Mammary epithelial cell (primary cell): Measurements from ENCODE around the gene SNRNP40.

Source experiments
- CTCF ChIP-seq, 2 donors: IDR thresholded peaks in 1 of 2; conservative IDR thresholded peaks in 1 of 2; 2 replicates each; pipeline ENCODE4 v1.5.1; 2011 to 2012; ENCODE audit warnings: inconsistent platforms in 2 of 2, low read length in 2 of 2, mild to moderate bottlenecking in 2 of 2, control low read depth in 1 of 2, low read depth in 1 of 2; ENCODE audit not compliant: insufficient read depth in 1 of 2; ENCODE audit errors: extremely low read depth in 1 of 2
- EZH2 ChIP-seq: IDR thresholded peaks from 2 replicates; pipeline ENCODE4 v1.6.1; 2012; ENCODE audit warnings: low read length, inconsistent platforms, borderline replicate concordance

DNA sequence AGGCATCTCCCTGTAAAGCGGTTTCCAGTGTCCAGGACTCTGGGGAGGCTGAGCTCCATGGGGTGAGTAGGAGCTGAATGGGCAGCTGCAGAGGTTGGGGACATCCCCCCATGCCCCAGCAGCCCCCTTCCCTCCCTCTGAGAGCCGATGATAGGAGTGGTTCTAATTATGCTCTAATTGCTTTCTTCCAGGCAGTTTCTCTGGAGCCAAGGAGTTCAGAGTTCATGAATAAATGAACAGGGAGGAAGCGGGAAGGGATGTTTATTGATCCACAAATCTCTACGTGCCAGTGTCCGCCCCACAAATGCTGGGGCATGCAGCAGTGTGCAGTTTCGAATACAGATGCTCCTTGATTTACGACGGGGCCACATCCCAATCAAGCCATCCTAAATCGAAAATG lies 72.5 kb downstream of the SNRNP40 start:
- no peak for TF ChIP-seq CTCF (conservative IDR thresholded peaks at IDR 0.05 in 1 of 2, IDR thresholded peaks at IDR 0.05 in 1 of 2; ENCODE audit: extremely low read depth in 1 of 2, insufficient read depth in 1 of 2, low read depth in 1 of 2, low read length in 2 of 2)
- TF ChIP-seq EZH2, result no peak
